CD4-positive, alpha-beta T cell treated with Interleukin-12 subunit alpha and Interleukin-12 subunit beta, for 1 hour (primary cell): ENCODE data around the gene LUC7L3.
"Not testable (repeated sequence)": the region's sequence is repeated elsewhere in the genome, so short reads cannot be mapped to it uniquely, and the experiment has no call there.

ENCODE experiments used
- DNase-seq: peaks from one replicate; pipeline ENCODE4 v3.0.0-alpha.2; 2020

The LUC7L3 gene

DNA sequence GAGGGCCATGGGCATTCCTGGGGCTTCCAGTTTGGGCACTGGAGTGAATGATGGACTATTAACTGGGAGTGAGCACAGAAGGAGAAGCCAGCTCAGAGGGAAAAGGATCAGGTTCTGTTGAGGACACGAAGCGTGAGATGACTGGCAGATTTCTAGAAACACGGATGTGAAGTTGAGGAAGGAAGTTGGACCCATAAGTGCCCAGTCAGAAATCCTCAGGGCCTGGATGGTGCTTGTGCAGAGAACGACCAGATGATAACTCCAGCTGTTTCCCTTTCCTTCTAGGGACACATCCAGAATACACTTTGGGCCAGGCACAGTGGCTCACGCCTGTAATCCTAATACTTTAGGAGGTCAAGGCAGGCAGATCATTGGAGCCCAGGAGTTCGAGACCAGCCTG is 71.2 kb downstream of the LUC7L3 start:
- no peak for DNase-seq

DNA sequence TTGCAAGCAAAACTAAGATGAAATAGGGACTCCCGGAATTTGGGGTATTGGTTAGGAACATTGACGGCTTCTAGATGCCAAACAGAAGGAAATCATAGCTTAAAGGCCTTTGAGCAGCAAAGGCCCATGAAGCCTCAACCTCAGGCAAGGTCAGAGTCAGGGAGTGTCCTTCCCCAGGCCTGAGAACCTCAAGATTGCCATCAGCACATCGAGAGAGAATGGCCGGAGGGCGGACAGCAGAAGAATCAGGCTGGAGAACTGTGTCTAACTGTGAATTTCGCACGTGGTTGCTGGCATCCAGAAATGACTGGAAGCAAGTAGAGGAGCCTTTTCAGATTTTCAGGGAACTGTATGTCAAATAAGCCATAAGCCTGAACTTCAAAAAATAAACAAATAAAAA is 72.7 kb downstream of the LUC7L3 start:
- no peak for DNase-seq

DNA sequence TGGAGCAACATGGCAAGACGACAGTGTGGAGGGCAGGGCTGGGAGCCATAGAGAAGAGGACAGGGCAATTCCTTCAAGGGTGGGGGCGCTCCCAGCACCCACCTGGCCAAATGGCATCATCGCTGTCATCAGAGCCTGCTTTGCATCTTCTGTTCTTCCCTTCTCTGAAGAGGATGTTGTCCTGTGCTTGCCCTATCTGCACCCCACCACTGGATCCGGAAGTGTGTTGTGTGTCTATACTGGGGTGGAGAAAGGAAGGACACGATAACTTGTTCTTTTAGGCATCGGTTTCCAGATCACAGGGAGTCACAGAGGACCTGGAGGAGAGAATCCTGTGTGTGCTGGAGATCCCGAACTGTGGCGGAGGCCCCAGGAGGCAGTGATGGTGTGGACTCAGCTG is 73.6 kb downstream of the LUC7L3 start:
- no peak for DNase-seq

DNA sequence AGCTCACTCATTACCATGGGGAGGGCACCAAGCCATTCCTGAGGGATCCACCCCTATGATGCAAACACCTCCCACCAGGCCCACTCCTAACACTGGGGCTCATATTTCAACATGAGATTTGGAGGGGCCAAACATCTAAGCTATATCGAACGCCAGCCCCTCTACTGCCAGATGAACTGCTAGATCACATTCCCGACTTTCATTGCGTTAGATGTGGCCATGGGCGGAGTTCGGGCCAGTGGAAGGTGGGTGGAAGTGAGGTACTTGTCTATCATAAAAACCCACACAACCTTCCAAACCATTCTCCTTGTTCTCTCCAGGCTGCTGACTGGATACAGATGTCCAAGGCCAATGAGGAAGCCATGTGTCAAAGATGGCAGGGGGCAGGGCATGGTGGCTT is 75.0 kb downstream of the LUC7L3 start:
- DNase-seq: no peak

DNA sequence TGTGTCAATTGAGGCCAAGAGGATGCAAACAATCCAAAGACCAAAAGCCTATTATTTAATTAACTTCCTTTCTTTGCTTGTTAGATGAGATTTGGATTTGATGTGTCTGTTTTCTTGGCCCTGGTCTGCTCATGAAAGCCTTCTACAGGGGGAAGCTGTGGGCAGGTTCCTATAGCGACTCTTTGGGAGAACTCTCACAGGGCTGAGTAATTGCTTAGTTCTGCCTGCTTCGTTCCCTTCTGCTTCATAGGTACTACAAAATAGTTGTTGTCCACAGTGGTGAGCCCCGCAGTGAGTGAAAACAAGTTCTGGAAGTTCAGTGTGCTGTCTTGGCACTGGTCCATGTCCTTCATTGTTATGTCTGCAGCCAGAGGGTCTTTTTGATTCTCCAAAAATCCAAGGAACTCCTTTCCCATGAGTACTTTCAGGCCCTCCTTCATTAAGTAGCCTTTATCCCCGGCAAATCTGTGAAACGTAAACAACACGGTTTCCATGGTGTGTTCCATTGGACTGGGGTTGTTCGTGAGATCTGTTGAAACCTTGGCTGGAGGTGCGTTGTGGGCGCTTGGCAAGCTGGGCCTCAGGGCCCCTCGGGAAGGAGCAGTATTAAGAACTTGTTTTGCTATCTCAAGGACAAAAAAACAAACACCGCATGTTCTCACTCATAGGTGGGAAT is 77.9 kb downstream of the LUC7L3 start:
- DNase-seq: no peak

DNA sequence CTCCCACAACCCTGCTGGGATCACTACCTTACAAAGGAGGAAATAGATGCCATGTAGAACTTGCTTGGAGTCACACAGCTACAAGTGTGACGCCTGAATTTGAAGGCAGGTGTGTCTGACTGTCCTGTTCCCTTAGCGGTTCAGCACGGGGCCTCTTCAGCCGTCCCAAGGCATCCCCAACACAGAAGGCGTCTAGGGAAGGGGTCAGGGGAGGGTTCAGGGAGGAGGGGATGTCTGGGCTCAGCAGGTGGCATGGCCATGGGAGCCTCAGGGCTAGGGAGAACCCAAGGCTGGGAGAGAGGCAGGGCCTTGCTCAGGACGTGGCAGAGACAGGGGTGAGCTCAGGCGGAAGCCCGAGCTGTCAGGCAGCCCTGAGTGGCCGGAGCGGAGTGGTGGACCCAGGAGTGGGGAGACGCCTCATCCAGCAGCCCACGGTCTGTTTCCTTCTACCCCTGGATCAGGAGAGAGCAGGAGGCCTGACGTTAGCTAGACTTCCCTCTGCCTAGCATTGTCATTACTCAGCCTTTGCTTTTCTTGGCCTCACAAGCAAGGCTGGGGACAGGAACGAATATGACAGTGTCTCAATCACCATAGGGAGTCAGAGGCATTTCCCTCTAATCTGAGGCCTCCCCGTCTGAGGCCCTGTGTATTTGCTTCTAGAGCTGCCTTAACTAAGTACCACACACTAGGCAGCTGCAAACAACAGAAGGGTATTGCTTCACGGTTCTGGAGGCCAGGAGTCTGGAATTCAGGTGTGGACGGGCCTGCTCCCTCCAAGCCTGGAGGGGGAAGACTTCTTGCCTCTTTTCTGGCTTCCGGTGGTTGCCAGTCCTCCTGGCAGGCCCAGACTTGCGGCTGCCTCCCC is 79.3 kb downstream of the LUC7L3 start:
- DNase-seq: no peak

DNA sequence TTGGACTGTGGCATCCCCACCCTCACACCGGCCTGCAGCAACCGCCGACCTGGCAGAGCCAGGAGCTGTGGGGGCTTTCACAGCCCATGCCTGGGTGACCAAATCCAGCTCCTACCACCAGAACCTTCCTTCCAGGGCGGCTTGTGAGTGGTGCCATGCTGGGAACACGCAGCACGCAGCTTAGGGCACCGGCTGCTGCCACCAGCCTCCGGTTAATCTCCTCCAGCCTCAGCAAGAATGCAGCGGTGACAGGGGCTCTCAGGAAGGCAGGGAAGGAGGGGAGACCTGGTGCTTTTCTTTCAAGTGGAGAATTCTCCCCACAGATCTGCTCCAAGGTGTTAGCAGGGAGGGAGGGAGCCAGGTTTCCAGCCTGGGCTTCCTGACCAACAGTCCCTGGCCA is 80.2 kb downstream of the LUC7L3 start:
- DNase-seq: no peak

DNA sequence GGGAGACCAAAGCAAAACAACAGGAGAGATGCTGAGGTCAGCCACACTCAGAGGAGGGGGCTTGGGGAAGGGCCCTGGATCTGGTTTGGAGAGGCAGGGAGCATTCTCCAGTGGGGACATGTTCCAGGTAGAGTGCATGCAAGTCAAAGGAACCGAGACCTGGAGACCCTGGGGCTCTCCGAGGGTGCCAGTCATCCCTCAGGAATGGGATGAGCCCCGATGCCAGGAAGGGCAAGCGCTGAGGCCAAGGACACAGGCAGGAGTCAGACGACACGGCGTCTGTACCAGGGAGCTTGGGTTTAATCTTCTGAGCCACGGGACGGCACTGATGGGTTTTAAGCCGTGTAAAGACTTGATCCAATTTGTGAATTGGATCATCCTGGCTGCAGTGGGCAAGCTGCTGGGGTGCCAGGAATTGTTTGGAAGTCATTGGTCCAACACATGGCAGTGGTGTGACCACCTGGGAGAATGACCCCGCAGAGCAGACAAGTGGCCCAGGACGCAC is 80.8 kb downstream of the LUC7L3 start:
- no peak for DNase-seq

DNA sequence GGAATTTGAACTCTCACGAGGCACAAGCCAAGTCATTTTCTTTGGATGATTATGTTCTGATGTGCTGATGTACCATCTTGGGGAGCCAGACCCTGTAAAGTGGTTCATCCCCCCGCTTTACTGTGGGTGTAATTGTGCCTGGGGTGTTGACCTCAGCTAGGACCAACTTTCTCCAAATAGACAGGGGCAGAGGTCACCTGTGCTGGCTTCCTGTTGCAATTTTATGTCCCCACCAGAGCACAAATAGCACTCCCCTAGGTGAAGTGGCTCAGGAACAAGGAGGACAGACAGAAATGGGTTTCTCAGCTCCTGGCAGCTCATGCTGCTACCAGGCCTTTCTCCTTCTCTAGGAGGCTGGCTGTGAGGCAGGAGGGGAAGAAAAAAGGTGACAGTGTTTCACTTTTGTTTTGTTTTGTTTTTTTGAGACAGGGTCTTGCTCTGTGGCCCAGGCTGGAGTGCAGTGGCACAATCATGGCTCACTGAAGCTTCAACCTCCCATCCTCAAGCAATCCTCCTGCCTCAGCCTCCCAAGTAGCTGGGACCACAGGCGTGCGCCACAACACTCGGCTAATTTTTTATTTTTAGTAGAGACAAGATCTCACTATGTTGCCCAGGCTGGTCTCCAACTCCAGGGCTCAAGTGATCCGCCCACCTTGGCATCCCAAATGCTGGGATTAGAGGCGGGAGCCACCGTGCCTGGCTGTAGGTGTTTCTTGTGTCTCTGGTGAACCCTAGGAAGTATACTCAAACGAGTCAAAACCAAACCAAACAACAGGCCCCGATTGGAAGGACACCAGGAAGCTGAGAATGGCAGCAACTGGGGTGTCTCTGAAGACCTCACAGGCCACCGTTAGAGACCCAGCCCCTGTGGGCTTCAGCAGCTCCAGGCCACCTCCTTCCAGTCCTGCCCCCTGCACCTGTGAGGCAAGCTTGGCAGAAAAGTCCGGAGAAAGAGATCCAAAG is 83.5 kb downstream of the LUC7L3 start:
- DNase-seq: no peak

DNA sequence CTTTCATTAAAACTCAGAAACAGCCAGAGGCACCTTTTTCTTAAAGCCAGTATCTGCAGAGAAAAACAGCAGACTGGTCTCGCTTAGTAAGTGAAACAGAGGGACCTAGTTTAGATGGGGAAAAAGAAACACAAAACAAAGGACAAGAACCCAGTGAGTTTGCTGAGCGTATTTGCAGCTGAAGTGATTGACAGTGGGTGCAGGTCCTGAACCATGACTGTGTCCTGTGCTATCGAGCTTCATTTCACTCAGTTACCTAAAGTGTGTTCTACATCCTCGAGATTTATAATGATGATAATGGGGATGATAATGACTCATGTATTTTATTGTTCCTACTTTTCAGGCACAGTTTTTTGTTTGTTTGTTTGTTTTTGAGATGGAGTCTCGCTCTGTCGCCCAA is 84.3 kb downstream of the LUC7L3 start:
- DNase-seq: no peak

DNA sequence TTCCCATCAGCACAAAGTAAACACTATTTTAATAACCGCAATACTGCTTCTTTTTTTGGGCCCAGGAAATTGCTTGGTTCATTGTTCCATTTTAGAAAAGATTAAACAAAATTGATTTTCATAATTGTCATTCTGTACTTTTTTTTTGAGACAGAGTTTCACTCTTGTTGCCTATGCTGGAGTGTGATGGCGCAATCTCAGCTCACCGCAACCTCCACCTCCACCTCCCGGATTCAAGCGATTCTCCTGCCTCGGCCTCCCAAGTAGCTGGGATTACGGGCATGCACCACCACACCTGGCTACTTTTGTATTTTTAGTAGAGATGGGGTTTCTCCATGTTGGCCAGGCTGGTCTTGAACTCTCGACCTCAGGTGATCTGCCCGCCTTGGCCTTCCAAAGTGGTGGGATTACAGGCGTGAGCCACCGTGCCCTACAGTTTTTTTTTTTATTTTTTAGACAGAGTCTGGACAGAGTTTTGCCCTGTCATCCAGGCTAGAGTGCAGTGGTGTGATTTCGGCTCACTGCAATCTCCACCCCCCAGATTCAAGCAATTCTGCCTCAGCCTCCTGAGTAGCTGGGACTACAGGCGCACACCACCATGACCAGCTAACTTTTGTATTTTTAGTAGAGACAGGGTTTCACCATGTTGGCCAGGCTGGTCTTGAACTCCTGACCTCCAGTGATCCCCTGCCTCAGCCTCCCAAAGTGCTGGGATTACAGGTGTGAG is 85.5 kb downstream of the LUC7L3 start:
- DNase-seq: not testable (repeated sequence)

DNA sequence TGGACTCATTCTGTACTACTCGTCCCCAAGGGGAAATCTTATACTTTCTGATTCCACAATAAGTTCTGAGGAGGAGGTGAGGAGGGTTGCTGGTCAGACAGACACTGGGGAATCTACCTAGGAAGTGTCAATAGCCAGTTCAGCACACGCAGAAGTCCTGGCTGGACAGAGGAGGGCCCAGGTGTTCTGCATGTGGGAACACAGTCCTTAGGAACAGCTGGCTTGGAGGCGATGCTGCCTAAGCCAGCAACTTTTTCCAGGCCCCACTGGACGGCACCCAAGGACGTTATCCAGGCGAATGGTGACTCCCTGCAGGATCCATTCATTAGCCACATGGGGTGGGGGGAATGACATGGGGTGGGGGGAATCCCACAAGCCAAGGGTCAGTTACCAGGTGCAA is 86.1 kb downstream of the LUC7L3 start:
- DNase-seq: no peak
